Esophagus squamous epithelium (tissue), 4 donors: ENCODE data around the gene PLAC8L1.

Source experiments
- CTCF ChIP-seq, 6 experiments: fragments of 450-650 bp in 4 of 6; fragments of 200-600 bp in 2 of 6; sonication (generic) in 2 of 6; IDR thresholded peaks; one replicate each; pipeline ENCODE4 v1.5.1; 2016 to 2019; ENCODE audit warnings: antibody characterized with exemption in 6 of 6, mild to moderate bottlenecking in 4 of 6, moderate library complexity in 4 of 6
- POLR2A ChIP-seq, 4 donors: fragments of 450-650 bp; IDR thresholded peaks; one replicate each; pipeline ENCODE4 v1.6.1; 2017; ENCODE audit warnings: antibody characterized with exemption in 4 of 4, mild to moderate bottlenecking in 4 of 4, moderate library complexity in 3 of 4

GRCh38 chr5:146137967-146138403 lies 32.6 kb upstream of the PLAC8L1 start:
- no peak for TF ChIP-seq CTCF (IDR thresholded peaks at IDR 0.05)
- no peak for TF ChIP-seq POLR2A (IDR thresholded peaks at IDR 0.05)
